Thyroid gland (tissue), 4 donors: Measurements from ENCODE around the gene EML3.
"Not testable (repeated sequence)": the region's sequence is repeated elsewhere in the genome, so short reads cannot be mapped to it uniquely, and the experiment has no call there.

Source experiments
- POLR2A ChIP-seq, 2 donors: fragments of 450-650 bp; IDR thresholded peaks; one replicate each; pipeline ENCODE4 v1.6.1; 2017; ENCODE audit warnings: antibody characterized with exemption in 2 of 2, mild to moderate bottlenecking in 2 of 2, moderate library complexity in 1 of 2
- TF ChIP-seq, protein P1 (sequence below), 6 experiments: fragments of 200-600 bp in 3 of 6; fragments of 450-650 bp in 3 of 6; sonication (generic) in 3 of 6; IDR thresholded peaks; one replicate each; pipeline ENCODE4 v1.5.1; 2016 to 2019; ENCODE audit warnings: antibody characterized with exemption in 6 of 6, mild to moderate bottlenecking in 2 of 6, inconsistent platforms in 1 of 6, moderate library complexity in 1 of 6

DNA sequence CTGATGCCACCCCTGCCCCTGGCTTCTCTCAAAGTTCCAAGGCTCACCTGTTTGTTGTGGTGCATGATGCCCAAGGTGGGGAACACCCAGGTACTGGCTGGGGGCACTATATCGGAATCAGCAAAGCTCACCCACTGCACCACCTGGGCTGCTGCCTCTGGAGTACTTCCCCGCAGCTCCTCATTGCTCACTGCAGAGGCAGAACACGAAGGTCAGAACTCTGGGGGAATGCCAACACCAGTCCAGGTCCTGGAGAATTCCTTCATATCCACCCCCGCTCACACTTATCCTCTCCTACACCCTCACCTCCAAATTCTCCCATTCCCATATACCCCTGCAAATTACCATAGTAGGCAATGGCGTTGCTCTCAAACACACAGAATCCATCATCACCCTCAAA, 41.1 kb downstream of the EML3 start:
- TF ChIP-seq POLR2A (IDR thresholded peaks at IDR 0.05), result not testable (repeated sequence)
- TF ChIP-seq, protein P1, sequence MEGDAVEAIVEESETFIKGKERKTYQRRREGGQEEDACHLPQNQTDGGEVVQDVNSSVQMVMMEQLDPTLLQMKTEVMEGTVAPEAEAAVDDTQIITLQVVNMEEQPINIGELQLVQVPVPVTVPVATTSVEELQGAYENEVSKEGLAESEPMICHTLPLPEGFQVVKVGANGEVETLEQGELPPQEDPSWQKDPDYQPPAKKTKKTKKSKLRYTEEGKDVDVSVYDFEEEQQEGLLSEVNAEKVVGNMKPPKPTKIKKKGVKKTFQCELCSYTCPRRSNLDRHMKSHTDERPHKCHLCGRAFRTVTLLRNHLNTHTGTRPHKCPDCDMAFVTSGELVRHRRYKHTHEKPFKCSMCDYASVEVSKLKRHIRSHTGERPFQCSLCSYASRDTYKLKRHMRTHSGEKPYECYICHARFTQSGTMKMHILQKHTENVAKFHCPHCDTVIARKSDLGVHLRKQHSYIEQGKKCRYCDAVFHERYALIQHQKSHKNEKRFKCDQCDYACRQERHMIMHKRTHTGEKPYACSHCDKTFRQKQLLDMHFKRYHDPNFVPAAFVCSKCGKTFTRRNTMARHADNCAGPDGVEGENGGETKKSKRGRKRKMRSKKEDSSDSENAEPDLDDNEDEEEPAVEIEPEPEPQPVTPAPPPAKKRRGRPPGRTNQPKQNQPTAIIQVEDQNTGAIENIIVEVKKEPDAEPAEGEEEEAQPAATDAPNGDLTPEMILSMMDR (IDR thresholded peaks at IDR 0.05), result not testable (repeated sequence)
